ENCODE results near the gene CDH13.

CDH13 gene

DNA sequence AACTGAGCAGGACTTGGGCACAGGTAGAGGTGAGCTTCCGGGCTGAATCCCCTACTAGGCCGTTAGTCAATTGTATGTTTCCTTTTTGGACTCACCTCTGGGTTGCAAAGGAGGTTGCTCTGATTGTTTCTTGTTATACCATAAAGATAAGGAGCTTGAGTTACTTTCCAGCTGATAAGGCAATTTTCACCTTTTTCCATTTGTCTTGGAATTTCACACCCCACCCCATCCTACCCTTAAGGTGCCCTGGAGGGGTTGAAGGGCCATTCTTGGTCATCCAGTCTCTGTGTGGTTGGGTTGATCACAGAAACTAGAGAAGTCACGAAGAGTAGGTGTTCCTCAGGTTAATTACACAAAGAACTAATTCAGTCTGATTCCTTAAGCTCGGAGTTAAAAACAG, 162.2 kb downstream of the CDH13 start:
- DNase-seq (ENCODE audit: low read depth), result no peak

- DNase-seq (ENCODE audit: low read depth), result no peak
Observed at GRCh38 chr16:82792693-82793092, 165.9 kb downstream of the CDH13 start.

DNA sequence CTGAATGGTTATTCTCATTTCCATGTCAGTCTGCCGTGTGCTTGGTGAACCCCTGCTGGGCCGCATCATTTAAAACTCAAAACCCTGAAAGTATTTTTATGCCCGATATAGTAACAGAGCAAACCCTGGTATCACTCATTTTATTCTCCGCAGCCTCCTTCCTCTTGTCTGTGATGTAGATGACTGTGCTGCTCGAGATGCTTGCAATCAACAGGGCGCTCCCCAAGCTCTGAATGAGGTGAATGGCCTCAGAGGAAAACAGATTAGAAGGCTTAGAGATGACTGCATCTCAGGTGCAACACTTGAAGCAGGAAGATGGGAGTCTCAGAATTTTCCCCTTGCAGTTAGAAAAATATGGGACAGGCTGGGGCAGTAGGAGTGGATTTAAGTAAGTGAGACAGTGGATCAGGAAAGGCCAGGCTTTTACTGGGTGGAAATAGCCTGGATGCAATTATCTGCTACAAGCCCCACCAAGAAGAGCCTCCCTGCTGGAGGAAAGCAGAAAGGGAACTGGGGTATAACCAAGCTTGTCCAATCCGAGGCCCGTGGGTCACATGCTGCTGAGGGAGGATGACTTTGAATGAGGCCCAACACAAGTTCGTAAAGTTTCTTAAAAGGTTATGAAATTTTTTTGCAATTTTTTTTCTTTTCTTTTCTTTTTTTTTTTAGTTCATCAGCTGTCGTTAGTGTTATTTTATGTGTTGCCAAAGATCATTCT, 166.9 kb downstream of the CDH13 start:
- no peak for DNase-seq (ENCODE audit: low read depth)

DNA sequence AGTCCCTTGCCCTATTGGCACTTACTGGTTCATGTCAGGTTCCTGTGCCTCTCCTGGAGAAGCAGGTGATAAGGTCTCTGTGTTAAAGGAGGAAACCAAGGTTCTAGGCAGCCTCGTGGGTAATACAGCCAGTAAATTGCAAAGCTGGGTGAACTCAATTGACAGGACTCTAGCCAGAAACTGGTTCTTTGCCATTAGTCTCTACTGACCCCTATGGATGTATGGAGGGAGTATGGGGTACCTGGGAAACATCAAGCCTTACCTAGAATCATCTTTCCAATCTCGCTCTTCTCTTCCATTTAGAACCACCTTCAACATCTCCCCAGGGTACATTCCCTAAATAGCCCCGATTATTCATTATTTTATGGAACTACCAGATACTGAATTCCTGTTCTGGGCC, 169.3 kb downstream of the CDH13 start:
- DNase-seq (ENCODE audit: low read depth), result no peak

- no peak for DNase-seq (ENCODE audit: low read depth)
Observed at GRCh38 chr16:82801361-82801760, 174.6 kb downstream of the CDH13 start.

DNA sequence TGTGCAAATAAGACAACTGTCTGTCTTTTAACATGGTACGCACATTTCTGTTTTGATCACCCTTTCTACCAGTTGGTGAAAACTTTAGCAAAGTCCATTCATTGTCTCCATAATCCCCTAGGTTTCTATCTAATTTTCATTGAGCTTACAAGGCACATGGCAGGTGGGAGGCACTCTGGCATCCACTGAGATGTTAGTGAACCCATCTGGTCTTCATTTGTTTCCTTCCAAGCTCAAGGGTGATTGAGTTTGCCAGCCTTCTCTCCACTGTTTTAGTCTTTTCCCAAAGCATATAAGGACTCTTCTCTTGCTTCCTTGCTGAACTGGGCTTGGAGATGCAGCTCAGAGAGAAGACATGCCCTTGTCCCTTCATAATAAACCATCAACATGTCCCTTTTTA, 179.1 kb downstream of the CDH13 start:
- no peak for DNase-seq (ENCODE audit: low read depth)

DNA sequence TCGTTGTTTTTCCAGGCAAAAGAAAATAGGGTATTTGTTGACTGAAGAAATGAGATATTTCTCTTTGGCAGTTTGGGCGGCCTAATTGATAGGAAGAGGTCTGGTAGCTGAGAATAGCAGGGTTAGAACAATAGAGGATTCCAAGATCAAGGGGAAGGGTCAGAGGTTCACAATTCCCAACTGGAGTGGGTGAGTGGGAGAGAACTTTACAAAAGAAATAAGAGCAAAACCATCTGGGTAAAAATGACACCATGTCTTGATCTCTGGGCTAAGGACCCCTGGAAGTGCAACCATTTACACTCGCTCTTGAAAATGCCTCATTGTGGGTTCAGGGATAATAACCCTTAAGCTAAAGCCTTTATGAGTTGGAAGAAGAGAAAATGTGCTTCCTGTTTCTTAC, 180.5 kb downstream of the CDH13 start:
- DNase-seq (ENCODE audit: low read depth), result no peak

DNA sequence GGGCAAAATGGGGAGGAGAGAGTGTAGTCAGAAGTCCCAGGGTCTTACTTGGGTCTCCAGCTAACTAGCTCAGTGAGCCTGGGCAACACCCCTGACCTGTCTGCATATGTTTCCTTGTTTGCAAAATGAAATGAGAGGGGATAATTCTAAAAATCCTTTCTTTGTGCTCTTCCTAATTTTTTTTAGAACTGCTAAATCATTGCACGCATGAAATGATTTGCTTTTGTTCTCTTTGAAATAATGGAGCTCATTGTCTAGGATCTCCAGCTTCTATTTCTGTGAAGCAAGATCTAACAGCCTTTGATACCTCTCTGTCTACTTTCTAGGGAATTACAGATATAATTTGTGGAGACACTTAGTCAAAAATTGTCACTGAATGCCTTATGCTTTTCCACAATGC, 181.3 kb downstream of the CDH13 start:
- no peak for DNase-seq (ENCODE audit: low read depth)

GRCh38 chr16:82810077-82810476, 183.3 kb downstream of the CDH13 start:
- no peak for DNase-seq (ENCODE audit: low read depth)

GRCh38 chr16:82814059-82814458, 187.3 kb downstream of the CDH13 start:
- no peak for DNase-seq (ENCODE audit: low read depth)

DNA sequence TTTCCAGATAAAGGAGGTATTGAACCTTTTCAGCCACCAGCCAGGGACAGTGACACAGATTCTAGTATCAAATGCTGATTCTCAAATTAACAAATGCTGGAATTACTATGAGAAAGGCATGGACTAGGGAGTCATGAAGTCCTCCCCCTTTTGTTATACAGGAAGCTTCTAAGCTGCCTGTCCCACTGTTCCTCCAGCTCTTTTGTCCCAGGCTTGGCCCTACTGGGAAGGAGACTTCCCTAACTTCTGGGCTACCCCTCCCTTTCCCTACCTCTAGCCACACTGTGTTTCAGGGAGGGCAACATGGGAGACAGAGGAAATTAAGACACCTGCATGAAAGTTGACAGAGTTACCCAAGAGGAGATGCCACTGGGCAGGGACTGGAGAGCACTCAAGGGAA, 192.5 kb downstream of the CDH13 start:
- no peak for DNase-seq (ENCODE audit: low read depth)

GRCh38 chr16:82820855-82821254, 194.1 kb downstream of the CDH13 start:
- no peak for DNase-seq (ENCODE audit: low read depth)

GRCh38 chr16:82824408-82824807, 197.6 kb downstream of the CDH13 start:
- DNase-seq (ENCODE audit: low read depth), result no peak

- DNase-seq (ENCODE audit: low read depth), result no peak
Observed at GRCh38 chr16:82829301-82829700, 202.5 kb downstream of the CDH13 start.

GRCh38 chr16:82830944-82831343, 204.2 kb downstream of the CDH13 start:
- no peak for DNase-seq (ENCODE audit: low read depth)

DNA sequence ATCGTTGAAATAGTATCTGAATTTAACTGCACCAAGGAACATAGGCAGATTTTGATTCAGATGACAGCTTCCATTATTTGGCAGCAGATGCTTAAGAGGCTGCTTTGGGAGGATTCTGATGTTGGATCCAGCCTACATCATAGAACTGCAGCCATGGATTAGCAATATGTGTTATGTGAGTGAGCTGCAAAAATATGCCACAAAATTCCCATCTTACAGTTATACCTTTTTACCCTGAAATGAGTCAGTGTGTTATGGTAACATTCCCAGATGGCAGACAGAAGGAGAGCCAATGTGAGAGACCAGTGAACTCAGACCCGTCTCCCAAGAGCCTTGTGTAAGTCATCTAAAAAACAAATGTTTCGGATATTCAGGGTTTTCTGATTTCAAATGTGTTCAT, 206.1 kb downstream of the CDH13 start:
- peak; percentile 63 for DNase-seq (ENCODE audit: low read depth)

DNA sequence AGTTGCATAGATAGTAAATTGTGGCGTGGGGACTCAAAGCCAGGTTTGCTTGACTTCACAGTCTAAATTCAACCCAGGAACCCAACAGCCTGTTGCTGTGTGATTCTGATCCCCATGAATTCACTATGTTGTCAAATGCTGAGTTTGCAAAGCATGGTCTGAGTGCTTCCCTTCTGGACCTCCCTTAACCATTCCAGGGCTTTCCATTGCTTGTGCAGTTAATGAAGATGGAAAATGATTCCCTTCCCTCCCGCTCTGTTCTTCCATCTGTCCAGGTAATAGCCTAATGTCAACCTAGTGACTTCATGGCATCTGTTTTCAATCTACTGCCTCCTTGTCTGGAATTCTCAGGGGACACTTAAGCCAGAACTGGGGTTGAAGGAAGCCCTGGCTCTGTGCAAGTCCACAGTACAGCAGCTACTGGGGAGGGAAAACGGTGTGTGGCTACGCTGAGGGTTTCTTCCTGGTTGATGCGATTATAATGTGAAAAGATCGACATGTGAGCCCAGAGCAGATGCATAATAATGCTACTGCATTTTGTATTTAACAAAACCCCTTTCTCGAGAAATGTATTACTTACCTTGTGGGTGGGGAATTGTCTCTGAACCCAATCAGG, 206.7 kb downstream of the CDH13 start:
- no peak for DNase-seq (ENCODE audit: low read depth)

- DNase-seq (ENCODE audit: low read depth), result no peak
Observed at GRCh38 chr16:82834151-82834815, 207.5 kb downstream of the CDH13 start.

- no peak for DNase-seq (ENCODE audit: low read depth)
Observed at GRCh38 chr16:82835487-82836155, 208.9 kb downstream of the CDH13 start.

GRCh38 chr16:82841108-82841507, 214.3 kb downstream of the CDH13 start:
- DNase-seq (ENCODE audit: low read depth), result no peak

- DNase-seq (ENCODE audit: low read depth), result no peak
Observed at GRCh38 chr16:82843606-82844271, 217.0 kb downstream of the CDH13 start.

- no peak for DNase-seq (ENCODE audit: low read depth)
Observed at GRCh38 chr16:82845116-82845515, 218.3 kb downstream of the CDH13 start.

Measured in GM04504 (cell line).